NCI-H2081 treated with DMSO at 0.1 percent for 48 hours (cell line): ENCODE data around the gene CIROP.

ENCODE experiments used
- DNase-seq: peaks from one replicate; lab custom pipeline; 2025; lab: John Stamatoyannopoulos, UW

Gene CIROP

GRCh38 chr14:23093104-23093503 is 11.7 kb downstream of the CIROP start:
- no peak for DNase-seq

GRCh38 chr14:23091294-23092225 is 13.2 kb downstream of the CIROP start:
- no peak for DNase-seq

GRCh38 chr14:23090254-23090636 is 14.5 kb downstream of the CIROP start:
- no peak for DNase-seq

GRCh38 chr14:23089498-23090253 is 15.1 kb downstream of the CIROP start:
- DNase-seq, result no peak

GRCh38 chr14:23086565-23086964 is 18.2 kb downstream of the CIROP start:
- no peak for DNase-seq

- DNase-seq, result no peak
These were observed 19.3 kb downstream of the CIROP start for GRCh38 chr14:23085458-23085857.

- no peak for DNase-seq
These were observed 24.3 kb downstream of the CIROP start for GRCh38 chr14:23080474-23080873.

- DNase-seq, result no peak
These were observed 25.1 kb downstream of the CIROP start for GRCh38 chr14:23079716-23080115.

- no peak for DNase-seq
These were observed 26.1 kb downstream of the CIROP start for GRCh38 chr14:23078692-23079116.

GRCh38 chr14:23077962-23078361 is 26.8 kb downstream of the CIROP start:
- no peak for DNase-seq

GRCh38 chr14:23076785-23077408 is 27.9 kb downstream of the CIROP start:
- DNase-seq, result no peak

GRCh38 chr14:23074906-23075305 is 29.9 kb downstream of the CIROP start:
- no peak for DNase-seq

GRCh38 chr14:23071921-23072539 is 32.8 kb downstream of the CIROP start:
- no peak for DNase-seq

GRCh38 chr14:23071244-23071920 is 33.4 kb downstream of the CIROP start:
- no peak for DNase-seq

GRCh38 chr14:23070262-23071129 is 34.3 kb downstream of the CIROP start:
- DNase-seq, result no peak

GRCh38 chr14:23069413-23069806 is 35.4 kb downstream of the CIROP start:
- no peak for DNase-seq

GRCh38 chr14:23068789-23069412 is 35.9 kb downstream of the CIROP start:
- DNase-seq, result no peak

GRCh38 chr14:23067847-23068788 is 36.7 kb downstream of the CIROP start:
- DNase-seq, result no peak
